Neural cell (in vitro differentiated cells): Measurements from ENCODE around the gene VAMP8.

Experiments used
- CTCF ChIP-seq: fragments of 450-650 bp; IDR thresholded peaks from 2 replicates; pipeline ENCODE4 v1.5.1; 2014; ENCODE audit warnings: antibody characterized with exemption, mild to moderate bottlenecking, moderate library complexity; ENCODE audit not compliant: poor library complexity, severe bottlenecking
- POLR2AphosphoS5 ChIP-seq: IDR thresholded peaks from 2 replicates; pipeline ENCODE4 v1.6.1; 2012
- TAF1 ChIP-seq: IDR thresholded peaks from 2 replicates; pipeline ENCODE4 v1.6.1; 2012; ENCODE audit warnings: low read depth

GRCh38 chr2:85577063-85577385 is 362 bp upstream of the VAMP8 start:
- no peak for TF ChIP-seq CTCF
- no peak for TF ChIP-seq TAF1
- no peak for TF ChIP-seq POLR2AphosphoS5
